ENCODE measurements around the gene PAWR.
"Not testable (repeated sequence)": the region's sequence is repeated elsewhere in the genome, so short reads cannot be mapped to it uniquely, and the experiment has no call there.

PAWR gene

GRCh38 chr12:79544439-79544838 is 146.3 kb downstream of the PAWR start:
- not testable (repeated sequence) for H2AFZ ChIP-seq (ENCODE audit: low read depth, low read length); H3K4me3 ChIP-seq (ENCODE audit: low read length); H3K9me3 ChIP-seq (ENCODE audit: low read length); H3K4me1 ChIP-seq (ENCODE audit: insufficient read depth, low read length); H3K27me3 ChIP-seq (ENCODE audit: insufficient read depth, low read length); H3K36me3 ChIP-seq (ENCODE audit: insufficient read depth, low read length)

GRCh38 chr12:79537675-79538074 is 153.1 kb downstream of the PAWR start:
- H3K4me3 ChIP-seq (ENCODE audit: low read length), result no peak overlapping the region
- H2AFZ ChIP-seq (ENCODE audit: low read depth, low read length), result no peak overlapping the region
- H3K4me1 ChIP-seq (ENCODE audit: insufficient read depth, low read length), result no peaks in the 10 kb centered on the region
- no peaks in the 10 kb centered on the region for H3K36me3 ChIP-seq (ENCODE audit: insufficient read depth, low read length)
- no peaks in the 10 kb centered on the region for H3K27me3 ChIP-seq (ENCODE audit: insufficient read depth, low read length)
- H3K9me3 ChIP-seq (ENCODE audit: low read length), result no peaks in the 10 kb centered on the region

- Histone ChIP-seq H3K9me3 (ENCODE audit: low read length) (no peaks in the 10 kb centered on the region), H3K36me3 (ENCODE audit: insufficient read depth, low read length) (no peaks in the 10 kb centered on the region), H2AFZ (ENCODE audit: low read depth, low read length) (no peak overlapping the region), H3K4me3 (ENCODE audit: low read length) (no peak overlapping the region), H3K4me1 (ENCODE audit: insufficient read depth, low read length) (peaks cover 10% of the 10 kb centered on the region), H3K27me3 (ENCODE audit: insufficient read depth, low read length) (no peaks in the 10 kb centered on the region)
Measured at GRCh38 chr12:79535751-79536150, 155.0 kb downstream of the PAWR start.
